GM10266 (cell line): ENCODE results near the gene LPP.

ENCODE experiments used
- DNase-seq: peaks from one replicate; pipeline ENCODE4 v3.0.0; 2012; ENCODE audit errors: extremely low spot score
- CTCF ChIP-seq: IDR thresholded peaks from 2 replicates; pipeline ENCODE4 v1.5.1; 2012; ENCODE audit warnings: mild to moderate bottlenecking, low read depth; ENCODE audit not compliant: control insufficient read depth, insufficient read depth; ENCODE audit errors: missing control alignments

The LPP gene

GRCh38 chr3:188534633-188535032, 380.7 kb downstream of the LPP start:
- DNase-seq = no peak
- TF ChIP-seq CTCF = no peak

- TF ChIP-seq CTCF = no peak
Observed at GRCh38 chr3:188537606-188538005, 383.6 kb downstream of the LPP start.

GRCh38 chr3:188539037-188539436, 385.1 kb downstream of the LPP start:
- TF ChIP-seq CTCF = no peak
- DNase-seq = no peak

More at GRCh38 chr3:188537606-188538005, 383.6 kb downstream of the LPP start:
- no peak for DNase-seq

GRCh38 chr3:188539631-188540194, 385.8 kb downstream of the LPP start:
- no peak for TF ChIP-seq CTCF
- no peak for DNase-seq

GRCh38 chr3:188542196-188542595, 388.2 kb downstream of the LPP start:
- DNase-seq = no peak
- TF ChIP-seq CTCF = no peak

- no peak for TF ChIP-seq CTCF
- DNase-seq = no peak
Observed at GRCh38 chr3:188544012-188544411, 390.1 kb downstream of the LPP start.

GRCh38 chr3:188546835-188547670, 393.1 kb downstream of the LPP start:
- DNase-seq = no peak
- no peak for TF ChIP-seq CTCF
